Germinal center (tissue), 1 donor: Measurements from ENCODE around the gene TMEM132D.
A peak's percentile ranks its signal among the peaks of the same experiment; 100 is the strongest.
"Not testable (repeated sequence)": the region's sequence is repeated elsewhere in the genome, so short reads cannot be mapped to it uniquely, and the experiment has no call there.

Experiments used
- DNase-seq: peaks from one replicate; pipeline ENCODE4 v3.0.0; 2012; ENCODE audit warnings: mixed read lengths, low spot score

TMEM132D gene

DNA sequence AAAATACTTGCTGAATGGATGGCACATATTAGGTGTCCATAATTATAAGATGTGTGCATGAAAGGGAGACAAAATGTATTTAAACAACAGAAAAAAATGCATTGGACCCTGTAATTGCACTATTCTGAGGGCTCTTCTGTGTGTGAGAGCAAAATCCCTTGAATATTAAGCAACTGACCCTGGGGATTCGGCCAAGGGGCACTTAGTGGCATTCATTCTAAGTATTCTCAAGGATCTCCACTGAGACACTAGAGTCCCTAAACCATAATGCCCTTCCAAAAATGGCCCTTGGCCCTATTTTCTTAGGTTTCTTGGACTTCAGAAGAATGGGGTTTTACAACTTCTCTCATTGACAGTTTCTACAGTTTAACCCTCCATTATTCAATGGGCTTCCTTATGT is 662.0 kb downstream of the TMEM132D start:
- DNase-seq, result no peak

DNA sequence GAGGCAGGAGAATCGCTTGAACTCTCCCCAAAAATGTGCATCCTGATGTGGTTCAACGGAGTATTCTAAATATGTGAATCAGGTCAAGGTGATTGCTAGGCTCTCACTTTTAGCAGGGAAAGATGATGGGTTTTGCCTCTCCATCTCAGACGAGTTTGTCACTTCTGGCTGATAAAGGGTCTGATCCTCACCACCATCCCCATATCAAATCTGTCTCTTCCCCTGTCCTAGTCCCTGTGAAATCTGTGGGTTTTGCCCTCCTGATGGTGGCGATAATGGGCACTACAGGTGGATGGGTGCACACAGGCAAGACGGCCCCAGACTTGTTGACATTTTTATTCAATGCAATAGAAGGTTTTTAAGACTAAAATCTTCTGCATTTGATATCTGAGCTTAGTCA is 665.9 kb downstream of the TMEM132D start:
- no peak for DNase-seq

DNA sequence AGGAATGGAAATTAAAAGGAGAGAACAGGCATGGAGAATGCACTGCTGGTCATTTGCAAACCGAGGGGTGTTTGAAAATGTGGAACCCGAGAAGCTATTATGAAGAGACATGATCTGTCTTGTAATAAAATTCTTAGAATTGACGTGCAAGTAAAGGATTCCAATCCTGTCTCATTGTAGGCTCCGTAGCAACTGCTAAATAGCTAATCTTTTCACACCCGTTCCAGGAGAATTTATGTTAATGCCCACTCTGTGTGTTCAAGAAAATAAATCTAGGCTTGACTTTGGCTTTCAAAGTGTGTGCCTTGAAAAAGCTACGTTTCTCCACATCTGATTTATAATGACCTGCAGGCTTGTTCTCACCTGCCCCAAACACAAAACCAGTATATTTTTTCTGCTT is 669.6 kb downstream of the TMEM132D start:
- DNase-seq, result no peak

DNA sequence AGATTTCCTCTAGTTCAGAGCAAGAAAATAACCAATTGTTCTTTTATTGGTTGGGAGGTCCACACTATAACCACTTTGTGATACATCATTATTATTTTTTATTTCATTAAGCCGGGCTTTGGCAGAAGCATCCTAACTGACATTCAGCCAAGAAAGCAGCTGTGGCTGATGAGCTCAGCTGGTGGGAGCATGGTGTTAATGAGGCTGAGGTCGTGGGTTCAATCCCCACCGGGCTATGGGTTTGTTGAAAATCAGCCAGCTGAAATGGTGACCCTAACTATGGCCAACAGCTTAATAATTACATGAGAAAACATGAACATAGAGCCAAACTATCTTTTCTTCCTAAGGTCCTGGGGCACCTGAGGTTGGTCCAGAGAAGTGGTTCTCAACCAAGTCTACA is 672.3 kb downstream of the TMEM132D start:
- DNase-seq, result no peak

DNA sequence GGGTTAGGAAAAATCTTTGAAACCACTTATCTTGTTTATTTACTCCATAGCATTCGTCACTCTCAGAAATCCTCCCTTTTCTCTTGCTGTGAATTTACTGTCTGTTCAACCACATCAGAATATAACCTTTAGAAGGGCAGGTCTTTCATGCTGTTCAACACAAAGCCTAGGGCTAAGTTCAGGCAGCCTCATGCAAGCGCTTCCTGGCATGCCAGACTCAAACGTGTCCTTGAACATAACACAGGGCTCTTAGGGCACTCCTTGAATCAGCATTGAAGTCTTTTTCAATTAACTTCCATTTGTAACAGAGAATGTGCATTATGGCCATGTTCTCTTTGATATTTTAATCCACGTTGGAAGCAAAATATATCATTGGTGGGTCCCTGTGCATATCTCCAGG is 672.8 kb downstream of the TMEM132D start:
- no peak for DNase-seq

DNA sequence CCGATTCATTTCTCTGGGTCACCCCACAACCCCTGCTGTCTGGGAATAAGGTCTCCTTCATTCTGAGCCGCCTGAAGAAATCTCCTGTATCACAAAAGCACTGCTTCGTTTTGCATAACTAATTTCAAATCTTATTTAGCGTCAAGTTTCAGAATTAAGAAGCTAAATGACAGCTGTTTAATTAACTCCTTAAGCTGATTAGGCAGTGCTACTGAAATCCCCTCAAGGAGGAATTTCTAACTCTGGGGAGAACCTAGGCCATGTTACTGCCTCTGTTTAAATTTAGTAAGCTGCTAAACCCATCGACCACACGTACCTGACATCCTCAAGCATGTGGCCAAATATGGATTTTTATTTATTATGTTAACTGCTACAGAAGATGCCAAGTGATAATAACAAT is 677.0 kb downstream of the TMEM132D start:
- no peak for DNase-seq

DNA sequence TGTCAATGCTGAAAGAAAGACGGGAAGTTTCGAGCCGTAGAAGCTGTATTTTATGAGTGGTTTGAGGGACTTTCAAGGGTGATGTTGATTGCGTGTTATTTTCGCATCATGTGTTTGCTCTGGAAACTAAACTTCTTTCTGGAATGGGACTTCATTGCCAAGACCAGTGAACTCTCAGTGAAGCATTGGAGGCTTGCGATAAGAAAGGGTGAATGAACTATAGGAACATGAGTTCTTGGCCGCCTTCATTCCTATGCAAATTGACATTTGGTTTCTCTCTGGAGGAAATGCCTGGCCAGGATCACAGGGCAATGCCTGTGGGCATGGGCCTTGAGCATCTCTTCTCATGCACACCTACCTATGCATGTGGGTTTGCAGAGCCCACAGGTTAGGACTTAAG is 677.8 kb downstream of the TMEM132D start:
- no peak for DNase-seq

DNA sequence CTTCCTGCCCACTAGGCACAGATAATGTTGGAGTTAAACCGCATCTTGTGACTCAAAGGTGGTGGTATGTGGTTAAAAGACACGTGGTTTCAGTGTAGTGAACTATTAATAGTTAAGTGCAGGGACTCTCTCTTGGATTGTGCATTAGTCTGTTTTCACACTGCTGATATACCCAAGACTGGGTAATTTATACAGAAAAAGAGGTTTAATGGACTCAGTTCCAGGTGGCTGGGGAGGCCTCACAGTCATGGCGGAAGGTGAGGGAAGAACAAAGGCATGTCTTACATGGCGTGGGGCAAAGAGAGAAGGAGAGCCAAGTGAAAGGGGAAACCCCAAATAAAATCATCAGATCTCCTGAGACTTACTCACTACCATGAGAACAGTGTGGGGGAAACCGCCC is 688.3 kb downstream of the TMEM132D start:
- no peak for DNase-seq

DNA sequence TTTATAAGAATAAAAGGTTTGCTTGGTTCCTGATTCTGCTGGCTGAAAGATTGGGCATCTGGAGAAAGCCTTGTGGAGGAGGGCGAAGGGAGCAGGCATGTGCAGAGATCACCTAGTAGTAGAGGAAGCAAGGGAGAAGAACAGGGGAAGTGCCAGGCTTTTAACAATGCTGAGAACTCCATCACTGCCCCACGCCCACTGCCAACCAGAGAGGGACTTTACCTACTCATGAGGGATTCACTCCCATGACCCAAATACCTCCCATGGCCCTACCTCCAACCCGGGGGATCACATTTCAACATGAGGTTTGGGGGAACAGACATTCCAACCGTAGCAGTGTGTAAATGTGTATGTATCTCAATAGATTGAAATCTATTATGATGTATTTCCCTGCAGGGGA is 690.3 kb downstream of the TMEM132D start:
- DNase-seq, result no peak

DNA sequence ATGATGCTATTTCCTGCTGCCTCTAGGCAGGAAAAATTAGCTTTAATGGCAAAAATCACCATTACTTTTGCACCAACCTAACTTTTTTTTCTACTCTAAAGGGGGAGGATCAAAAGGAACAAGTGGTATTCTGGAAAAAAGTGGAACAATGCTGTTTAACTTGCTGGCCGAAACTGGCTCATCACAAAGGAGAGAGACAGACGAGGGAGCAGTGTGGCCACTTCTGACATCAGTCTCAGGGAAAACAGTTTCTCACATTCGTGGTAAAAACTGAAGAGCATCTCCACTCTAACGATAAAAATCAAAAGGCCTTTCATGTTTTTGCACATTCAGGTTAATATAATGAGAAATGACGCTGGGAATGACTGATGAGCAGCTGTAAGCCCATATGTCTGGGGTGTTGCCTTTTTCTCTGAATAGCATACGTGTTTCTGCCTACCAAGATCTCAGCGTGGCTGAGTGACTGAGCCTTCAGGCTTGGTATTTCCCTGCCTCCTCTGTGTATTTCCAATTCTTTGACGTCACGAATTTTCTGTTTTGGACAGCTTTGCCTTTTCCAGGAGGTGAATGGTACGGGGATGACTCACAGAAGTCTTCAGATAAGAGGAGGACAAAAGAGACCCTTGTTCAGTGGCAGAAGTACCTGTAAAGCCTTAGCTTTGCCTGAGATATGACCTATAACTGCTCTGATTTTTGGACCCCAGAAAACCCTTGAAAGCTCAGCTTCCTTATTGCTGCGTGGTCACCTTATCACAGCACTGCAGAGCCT is 691.8 kb downstream of the TMEM132D start:
- DNase-seq, result no peak

DNA sequence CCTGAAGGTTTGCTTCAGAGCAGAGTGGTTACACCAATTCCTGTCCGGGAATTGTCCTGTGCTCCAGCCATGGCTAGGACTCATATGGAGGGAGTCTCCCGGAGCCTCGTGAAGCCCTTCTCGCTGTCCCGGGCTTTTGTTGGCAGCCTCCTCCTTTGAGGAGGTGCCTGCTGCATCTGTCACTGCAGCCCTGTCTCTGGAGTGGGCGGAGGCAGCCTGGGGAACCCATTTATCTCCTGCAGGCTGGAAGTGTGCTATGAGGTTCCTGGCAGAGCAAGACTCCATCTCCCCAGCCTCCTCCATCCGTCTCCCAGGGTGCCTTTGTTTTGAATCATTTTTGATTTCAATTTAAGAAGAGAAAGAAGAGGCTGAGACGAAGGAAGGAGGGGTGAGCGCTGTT is 695.3 kb downstream of the TMEM132D start:
- DNase-seq, result no peak

DNA sequence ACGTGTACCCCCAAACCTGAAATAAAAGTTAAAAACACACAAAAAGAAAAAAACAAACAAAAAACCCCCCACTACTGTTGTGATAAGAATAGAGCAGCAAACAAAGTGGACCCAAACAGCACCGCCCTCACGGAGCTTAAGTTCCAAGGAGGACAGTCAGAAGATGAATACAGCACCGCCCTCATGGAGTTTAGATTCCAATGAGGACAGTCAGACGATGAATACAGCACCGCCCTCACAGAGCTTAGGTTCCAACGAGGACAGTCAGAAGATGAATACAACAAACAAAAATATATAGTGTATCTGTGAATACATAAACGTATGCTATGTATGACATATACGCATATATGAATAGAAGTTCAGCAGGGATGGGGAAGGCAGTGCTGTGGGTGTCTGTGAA is 696.7 kb downstream of the TMEM132D start:
- no peak for DNase-seq

DNA sequence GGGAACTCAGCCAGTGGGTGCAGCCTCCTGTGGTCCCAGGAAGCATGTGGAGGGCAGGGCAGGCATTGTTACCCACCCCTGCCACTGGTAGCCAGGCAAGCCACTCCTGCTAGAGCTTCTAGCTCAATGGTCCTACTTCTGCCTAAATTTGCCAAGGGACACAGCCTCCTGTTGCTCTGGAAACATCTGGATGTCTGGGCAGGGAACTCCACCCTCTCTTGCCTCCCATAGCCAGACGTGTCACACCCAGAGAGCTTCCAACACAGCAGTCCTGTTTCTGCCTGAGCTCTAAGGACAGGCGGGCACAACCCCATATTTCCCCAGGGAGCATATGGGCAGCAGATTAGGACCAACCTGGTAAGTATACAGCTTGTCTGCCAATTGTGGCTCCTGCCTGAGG is 700.4 kb downstream of the TMEM132D start:
- DNase-seq, result no peak

DNA sequence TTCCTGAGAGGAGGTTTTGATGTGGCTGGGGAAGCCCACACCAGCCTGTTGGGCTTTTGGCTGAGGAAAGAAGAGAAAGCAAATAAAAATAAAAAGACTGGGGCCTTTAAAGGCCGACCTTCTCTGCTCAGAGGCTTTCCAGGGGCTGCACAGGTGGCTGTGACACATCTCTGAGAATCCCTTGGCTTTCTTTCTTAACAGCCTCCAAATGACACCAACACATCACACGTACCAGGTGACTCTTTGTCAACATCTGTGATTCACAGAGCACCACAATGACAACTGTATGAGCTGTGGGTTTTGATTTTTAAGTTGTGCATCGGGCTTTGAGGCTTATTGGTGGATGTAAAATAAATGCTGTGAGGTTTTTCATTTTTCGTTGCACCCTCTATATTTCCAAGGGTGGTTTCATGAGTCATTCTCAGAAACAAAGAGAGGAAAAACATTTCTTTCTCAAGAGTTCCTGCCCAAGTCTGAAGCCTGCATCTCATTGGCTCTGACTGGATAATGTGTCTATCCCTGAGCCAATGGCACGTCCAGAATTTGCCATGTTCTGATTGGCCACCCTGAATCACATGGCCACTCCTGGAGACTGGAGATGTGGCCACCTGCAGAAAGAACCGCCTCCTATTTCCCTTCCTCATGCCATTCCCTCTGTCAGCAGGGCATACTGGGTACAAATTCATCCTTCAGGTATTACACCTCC is 701.6 kb downstream of the TMEM132D start:
- DNase-seq, result no peak

DNA sequence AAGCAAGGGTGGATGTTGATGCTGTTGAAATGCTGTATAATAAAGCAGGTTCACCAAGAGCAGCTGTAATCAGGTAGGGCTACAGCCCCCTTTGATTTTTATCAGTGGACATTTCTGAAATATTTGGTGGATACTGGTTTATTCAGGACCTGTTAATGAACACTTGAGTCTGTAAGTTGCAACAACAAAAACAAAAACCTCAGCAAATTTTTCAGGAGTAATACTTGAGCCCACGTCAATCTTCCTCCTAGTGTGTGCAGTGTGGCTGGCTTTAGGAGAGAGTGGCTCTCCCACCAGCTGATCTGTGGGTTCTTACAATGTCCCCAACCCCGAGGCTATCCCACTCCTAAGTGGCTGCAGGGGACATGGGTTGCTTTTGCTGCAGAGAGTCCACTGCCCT is 702.8 kb downstream of the TMEM132D start:
- DNase-seq, result no peak

DNA sequence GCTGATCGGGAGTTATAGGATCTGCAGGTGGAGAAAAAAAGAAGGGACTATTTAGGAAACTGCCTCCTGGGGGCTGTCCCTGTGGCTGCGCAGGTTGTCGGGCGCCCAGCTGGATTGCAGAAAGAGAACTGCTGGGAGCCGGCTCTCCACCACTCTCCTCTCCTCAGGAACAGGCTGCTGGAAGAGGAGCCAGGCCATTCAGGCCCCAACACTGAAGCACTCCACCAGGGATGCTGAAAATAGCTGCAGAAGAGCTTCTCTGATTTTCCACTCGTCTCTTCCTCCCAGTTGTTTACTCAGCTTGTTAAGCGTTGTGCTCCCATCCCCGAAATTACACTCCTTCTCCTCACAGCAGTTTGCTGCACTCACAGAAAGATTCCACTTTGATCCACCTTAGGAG is 703.2 kb downstream of the TMEM132D start:
- DNase-seq, result no peak

DNA sequence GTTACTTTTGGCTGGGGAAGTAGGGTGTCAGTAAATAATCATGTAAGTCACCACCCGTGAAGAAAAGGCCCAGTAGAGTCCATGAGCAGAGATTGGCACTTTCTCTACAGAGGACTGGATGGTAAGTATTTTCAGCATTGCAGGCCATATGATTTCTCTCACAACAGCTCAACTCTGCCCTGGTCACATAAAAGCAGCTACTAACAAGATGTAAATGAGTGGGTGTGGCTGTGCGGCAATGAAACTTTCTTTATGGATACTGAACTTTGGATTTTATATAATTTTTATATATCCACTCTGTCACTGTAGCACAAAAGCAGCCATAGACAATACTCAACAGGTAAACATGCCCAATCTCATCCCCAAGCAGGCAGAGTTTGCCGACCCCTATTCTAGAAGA is 706.9 kb downstream of the TMEM132D start:
- DNase-seq, result no peak

DNA sequence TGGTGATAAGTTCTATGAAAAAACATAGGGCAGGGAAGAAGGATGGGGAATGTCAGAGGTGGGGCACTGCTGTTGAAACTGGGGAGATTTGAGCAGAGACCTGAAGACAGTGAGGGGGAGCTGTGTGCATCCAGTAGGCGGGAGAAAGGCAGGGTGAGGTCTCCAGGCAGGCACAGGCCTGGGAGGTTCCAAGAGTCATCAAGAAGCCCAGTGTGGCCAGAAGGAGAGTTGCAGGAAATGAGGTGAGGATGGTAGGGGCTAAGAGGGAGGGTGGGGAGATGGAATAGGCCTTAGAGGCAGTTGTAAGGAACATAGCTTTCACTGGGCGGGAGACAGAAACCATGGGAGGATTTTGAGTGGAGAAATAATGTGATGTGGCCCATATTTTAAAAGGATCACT is 708.7 kb downstream of the TMEM132D start:
- DNase-seq, result no peak

DNA sequence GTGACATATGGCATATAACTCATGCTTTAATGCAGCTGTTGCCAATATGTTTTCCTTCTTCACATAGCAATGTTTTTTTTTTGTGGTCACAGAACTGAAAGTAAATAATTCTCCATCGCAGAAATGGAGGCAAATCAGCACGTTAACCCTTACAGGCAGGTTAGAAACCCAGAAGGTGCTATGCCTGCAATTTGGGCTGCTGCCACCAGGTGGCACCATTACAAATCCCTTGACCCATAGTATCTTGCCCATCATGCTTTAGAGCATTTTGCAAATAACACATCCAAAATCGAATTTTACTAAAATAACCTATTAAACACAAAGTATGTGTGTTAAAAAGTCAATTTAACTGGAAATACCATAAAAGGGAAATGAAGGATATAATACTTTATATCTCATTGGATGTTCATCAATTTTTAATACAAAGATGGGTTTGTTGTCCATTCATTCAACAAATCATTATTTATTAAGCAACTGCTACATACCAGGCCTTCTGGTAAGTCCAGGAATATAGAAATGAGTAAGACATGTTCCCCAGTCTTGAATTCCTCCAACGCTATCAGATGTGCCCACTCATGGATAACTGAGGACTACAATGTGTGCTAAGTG is 710.5 kb downstream of the TMEM132D start:
- DNase-seq, result peak; percentile 9

DNA sequence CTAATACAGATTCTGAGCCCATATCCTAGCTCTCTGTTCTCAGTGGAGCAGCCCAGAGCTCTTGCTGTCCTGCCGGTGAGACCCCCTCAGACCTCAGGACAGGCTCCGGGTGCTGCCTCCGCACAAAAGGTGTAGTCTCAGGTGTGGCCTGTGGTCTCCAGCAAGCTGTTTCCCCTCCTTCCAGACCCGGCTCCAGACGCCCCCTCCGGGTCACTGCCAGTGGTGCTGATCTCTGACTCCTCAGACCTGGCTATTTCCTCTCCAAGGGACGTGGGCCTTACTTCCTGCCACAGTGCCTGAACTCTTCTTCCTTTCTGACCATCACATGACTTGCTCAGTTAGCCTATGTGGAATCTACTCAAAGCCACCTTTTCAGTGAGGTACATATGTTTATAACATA is 713.0 kb downstream of the TMEM132D start:
- DNase-seq, result no peak

DNA sequence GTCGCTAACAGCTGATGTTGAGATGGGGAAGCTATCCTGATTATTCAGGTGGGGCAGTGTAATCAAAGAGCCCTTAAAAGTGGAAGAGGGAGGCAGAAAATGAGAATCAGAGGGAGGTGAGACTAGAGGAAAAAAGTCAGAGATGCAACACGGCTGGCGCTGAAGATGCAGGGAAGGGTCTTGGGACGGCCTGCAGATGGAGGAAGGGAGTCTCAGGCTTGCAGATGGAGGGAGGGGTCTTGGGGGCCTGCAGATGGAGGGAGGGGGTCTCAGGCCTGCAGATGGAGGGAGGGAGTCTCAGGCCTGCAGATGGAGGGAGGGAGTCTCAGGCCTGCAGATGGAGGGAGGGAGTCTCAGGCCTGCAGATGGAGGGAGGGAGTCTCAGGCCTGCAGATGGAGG is 713.9 kb downstream of the TMEM132D start:
- not testable (repeated sequence) for DNase-seq

DNA sequence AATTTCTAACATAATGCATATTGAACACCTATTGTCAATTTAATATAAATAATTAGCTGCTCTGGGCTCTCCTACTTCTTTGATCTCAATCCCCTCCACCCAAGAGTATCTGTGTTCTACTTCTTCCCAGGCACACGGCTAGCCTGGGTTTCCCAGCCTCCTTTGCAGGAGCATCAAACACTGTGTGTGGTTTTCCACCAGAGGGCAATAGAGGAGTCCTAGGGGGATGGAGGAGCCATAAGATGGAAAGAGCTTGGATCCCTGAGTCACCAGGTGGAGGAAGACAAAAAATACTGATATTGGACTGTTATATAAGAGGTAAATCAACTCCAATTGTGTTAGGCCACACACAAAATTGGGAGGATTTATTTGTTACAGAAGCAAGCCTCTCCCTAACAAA is 716.9 kb downstream of the TMEM132D start:
- DNase-seq, result no peak

DNA sequence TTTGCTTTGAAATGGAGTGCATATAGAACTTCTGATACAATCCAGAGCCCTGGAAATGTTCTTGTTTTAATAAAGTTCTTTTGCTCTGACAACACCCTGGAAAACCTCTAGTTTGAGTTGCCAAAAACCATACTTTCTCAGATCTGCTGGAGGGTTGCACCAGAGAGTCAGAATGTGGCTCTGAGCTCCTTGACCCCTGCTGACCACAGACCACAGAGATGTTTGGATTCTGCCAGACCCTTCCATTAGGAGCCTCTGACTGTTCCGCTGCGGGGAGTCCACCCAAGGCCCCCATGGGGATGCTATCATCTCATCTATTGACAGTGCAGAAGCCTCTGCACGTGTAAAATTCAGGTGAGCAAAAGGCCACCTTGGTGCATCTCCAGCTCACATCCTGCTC is 718.0 kb downstream of the TMEM132D start:
- no peak for DNase-seq
